GM23248 (cell line): ENCODE measurements around the gene GAPT.

Source experiments
- EZH2 ChIP-seq: fragments of 200-600 bp; sonication (generic); IDR thresholded peaks from 2 replicates; pipeline ENCODE4 v1.6.1; 2018; ENCODE audit warnings: antibody characterized with exemption, mild to moderate bottlenecking; ENCODE audit not compliant: insufficient read depth, poor library complexity, severe bottlenecking
- EZH2phosphoT487 ChIP-seq: fragments of 200-600 bp; sonication (generic); IDR thresholded peaks from 2 replicates; pipeline ENCODE4 v1.6.1; 2018; ENCODE audit warnings: antibody characterized with exemption, moderate library complexity, mild to moderate bottlenecking, low read depth; ENCODE audit not compliant: insufficient read depth

DNA sequence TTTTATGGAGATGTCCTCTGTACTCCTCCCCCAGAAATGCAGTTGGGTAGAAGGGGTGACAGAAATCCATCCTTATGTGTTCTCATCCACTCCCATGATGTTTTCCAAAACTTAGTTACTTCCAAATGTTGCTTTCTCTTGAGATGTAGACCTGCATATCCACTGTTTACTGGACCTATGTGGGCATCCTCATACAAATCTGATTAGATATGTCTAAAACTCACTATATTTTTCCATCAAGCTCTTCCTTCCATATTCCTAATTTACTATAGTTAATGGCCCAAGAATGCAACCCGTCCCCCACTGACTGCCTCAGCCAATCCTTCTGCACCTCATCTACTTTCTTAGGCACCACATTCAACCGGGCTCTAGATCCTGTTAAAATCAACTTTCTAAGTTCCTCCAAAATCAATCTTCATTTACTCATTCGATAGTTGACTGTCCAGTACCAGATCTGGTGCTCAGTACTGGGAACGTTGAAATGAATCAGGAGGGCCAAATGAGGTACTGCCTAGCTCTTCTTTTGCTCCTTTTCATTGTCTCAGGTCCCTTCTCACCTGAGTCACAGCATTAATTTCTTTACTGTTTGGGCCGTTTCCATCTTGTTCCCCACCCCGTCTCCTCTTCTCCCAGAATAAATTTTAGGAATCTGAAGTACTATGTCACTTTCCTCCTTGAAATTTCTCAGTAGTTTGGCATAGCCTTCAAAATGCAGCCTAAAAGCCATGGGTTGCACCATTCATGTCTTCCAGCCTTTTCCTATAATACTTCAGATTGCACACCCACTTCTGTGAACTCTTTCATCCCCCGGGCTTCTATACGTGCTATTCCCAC, 39.3 kb upstream of the GAPT start:
- TF ChIP-seq EZH2, result no peak
- no peak for TF ChIP-seq EZH2phosphoT487
